ENCODE data around the gene COX7A2L.

The COX7A2L gene

GRCh38 chr2:42314892-42315468 lies 46.0 kb downstream of the COX7A2L start:
- no peak for DNase-seq

- no peak for DNase-seq
Measured at GRCh38 chr2:42312106-42312505, 48.9 kb downstream of the COX7A2L start.

GRCh38 chr2:42310007-42310515 lies 51.0 kb downstream of the COX7A2L start:
- no peak for DNase-seq

- DNase-seq, result no peak
Measured at GRCh38 chr2:42309366-42309765, 51.7 kb downstream of the COX7A2L start.

- no peak for DNase-seq
Measured at GRCh38 chr2:42307180-42307579, 53.8 kb downstream of the COX7A2L start.

GRCh38 chr2:42304059-42304713 lies 56.8 kb downstream of the COX7A2L start:
- no peak for DNase-seq

GRCh38 chr2:42303252-42303651 lies 57.8 kb downstream of the COX7A2L start:
- DNase-seq, result no peak

- no peak for DNase-seq
Measured at GRCh38 chr2:42300527-42300926, 60.5 kb downstream of the COX7A2L start.
